IMR-90 (cell line): ENCODE data around the gene OSBPL9. TPM values are rescaled to one million over a fixed set of nuclear protein-coding genes. Genes with fewer than 3 reads are reported as not detected.

Experiments
- ATAC-seq: fragments of 200-7000 bp; cut with Tn5 transposase; 2 replicates; pipeline ENCODE4 v1.9.1; 2020; ENCODE audit warnings: low read depth, mild to moderate bottlenecking, moderate library complexity
- BruUV-seq: library from RNA; stranded (reverse); fragments of 400-500 nt; replicated peaks from 2 replicates; lab custom pipeline; 2021; lab: Mats Ljungman, UMichigan
- CTCF ChIA-PET: fragments of 300-600 bp; formaldehyde crosslinking; extraction: SDS; loops from one replicate; lab custom pipeline; 2021; ENCODE audit warnings: antibody characterized with exemption; lab: Yijun Ruan, JAX
- POLR2A ChIA-PET: fragments of 300-600 bp; sonication (Branson Sonifier 250); formaldehyde crosslinking; loops from one replicate; lab custom pipeline; 2022; ENCODE audit warnings: antibody characterized with exemption; ENCODE audit not compliant: unreplicated experiment; lab: Charles Lee
- DNase-seq: peaks from one replicate; pipeline ENCODE4 v3.0.0; 2013
- H2AFZ ChIP-seq: replicated peaks from 2 replicates; pipeline ENCODE3; 2013; ENCODE audit warnings: low read length, mild to moderate bottlenecking; ENCODE audit not compliant: poor library complexity
- H2AK5ac ChIP-seq: 2 replicates; pipeline ENCODE4 v1.6.1; 2013; ENCODE audit warnings: low read depth, low read length, inconsistent platforms
- H2AK9ac ChIP-seq: replicated peaks from 2 replicates; pipeline ENCODE3; 2013; ENCODE audit warnings: mild to moderate bottlenecking, low read depth, low read length, moderate library complexity; ENCODE audit not compliant: poor library complexity
- H2BK120ac ChIP-seq: 2 replicates; pipeline ENCODE4 v1.6.1; 2013; ENCODE audit warnings: low read depth, low read length, inconsistent platforms
- H2BK15ac ChIP-seq: 3 replicates; pipeline ENCODE4 v1.6.1; 2013; ENCODE audit warnings: low read depth, low read length, inconsistent platforms
- H2BK20ac ChIP-seq: 2 replicates; pipeline ENCODE4 v1.6.1; 2013; ENCODE audit warnings: low read depth, mild to moderate bottlenecking, inconsistent platforms, low read length, moderate library complexity
- H2BK5ac ChIP-seq: 2 replicates; pipeline ENCODE4 v1.6.1; 2013; ENCODE audit warnings: mild to moderate bottlenecking, low read depth, low read length, inconsistent platforms; ENCODE audit not compliant: poor library complexity, severe bottlenecking
- H3K14ac ChIP-seq: replicated peaks from 2 replicates; pipeline ENCODE4 v1.6.1; 2013; ENCODE audit warnings: low read depth, low read length, inconsistent platforms
- H3K18ac ChIP-seq: 2 replicates; pipeline ENCODE4 v1.6.1; 2013; ENCODE audit warnings: low read depth, low read length, control low read depth
- H3K23ac ChIP-seq: 2 replicates; pipeline ENCODE4 v1.6.1; 2013; ENCODE audit warnings: low read depth, low read length, inconsistent platforms
- H3K27ac ChIP-seq: 2 replicates; pipeline ENCODE4 v1.5.1; 2013; ENCODE audit warnings: mild to moderate bottlenecking, control low read depth, low read length; ENCODE audit not compliant: insufficient read depth
- H3K27me3 ChIP-seq: 2 replicates; pipeline ENCODE4 v1.6.1; 2013; ENCODE audit warnings: low read length; ENCODE audit not compliant: control insufficient read depth, insufficient read depth
- H3K36me3 ChIP-seq: 2 replicates; pipeline ENCODE4 v1.6.1; 2013; ENCODE audit warnings: low read length, mixed read lengths; ENCODE audit not compliant: control insufficient read depth, insufficient read depth
- H3K4ac ChIP-seq: 2 replicates; pipeline ENCODE4 v1.6.1; 2013; ENCODE audit warnings: low read depth, low read length, inconsistent platforms
- H3K4me1 ChIP-seq: 2 replicates; pipeline ENCODE4 v1.6.1; 2013; ENCODE audit warnings: low read length, mixed read lengths; ENCODE audit not compliant: control insufficient read depth, insufficient read depth
- H3K4me2 ChIP-seq: 2 replicates; pipeline ENCODE4 v1.6.1; 2013; ENCODE audit warnings: low read depth, mild to moderate bottlenecking, control low read depth, low read length, moderate library complexity
- H3K4me3 ChIP-seq: 2 replicates; pipeline ENCODE4 v1.5.1; 2013; ENCODE audit warnings: low read depth, mild to moderate bottlenecking, control low read depth, low read length, moderate library complexity; ENCODE audit not compliant: insufficient read depth
- H3K56ac ChIP-seq: 2 replicates; pipeline ENCODE4 v1.6.1; 2013; ENCODE audit warnings: low read length, inconsistent platforms; ENCODE audit not compliant: insufficient read depth; ENCODE audit errors: extremely low read depth
- H3K79me1 ChIP-seq, 2 experiments: 2 replicates each; pipeline ENCODE4 v1.6.1; 2013; ENCODE audit warnings: low read length in 2 of 2, inconsistent platforms in 1 of 2, low read depth in 1 of 2
- H3K9ac ChIP-seq: 2 replicates; pipeline ENCODE4 v1.6.1; 2013; ENCODE audit warnings: low read depth, low read length, control low read depth
- H3K9me1 ChIP-seq: 2 replicates; pipeline ENCODE4 v1.6.1; 2013; ENCODE audit warnings: low read length, inconsistent platforms; ENCODE audit not compliant: insufficient read depth
- H3K9me3 ChIP-seq: 2 replicates; pipeline ENCODE4 v1.6.1; 2013; ENCODE audit warnings: low read length; ENCODE audit not compliant: control insufficient read depth, insufficient read depth
- H4K20me1 ChIP-seq: 2 replicates; pipeline ENCODE4 v1.6.1; 2013; ENCODE audit warnings: low read length, inconsistent platforms; ENCODE audit not compliant: insufficient read depth
- H4K5ac ChIP-seq: 2 replicates; pipeline ENCODE4 v1.6.1; 2013; ENCODE audit warnings: mild to moderate bottlenecking, low read depth, low read length, control low read depth
- H4K8ac ChIP-seq, 2 experiments: 2 replicates each; pipeline ENCODE4 v1.6.1; 2013; ENCODE audit warnings: low read depth in 2 of 2, low read length in 2 of 2, control low read depth in 1 of 2, inconsistent platforms in 1 of 2
- H4K91ac ChIP-seq: 2 replicates; pipeline ENCODE4 v1.6.1; 2013; ENCODE audit warnings: low read depth, low read length, inconsistent platforms; ENCODE audit not compliant: insufficient read depth
- BHLHE40 ChIP-seq: fragments of 150-350 bp; IDR thresholded peaks from 2 replicates; pipeline ENCODE4 v1.6.1; 2016; ENCODE audit warnings: mild to moderate bottlenecking, low read depth, low read length
- CEBPB ChIP-seq: IDR thresholded peaks from 2 replicates; pipeline ENCODE4 v1.6.1; 2012; ENCODE audit warnings: low read depth, low read length, improper control_type of control experiment
- CTCF ChIP-seq: conservative IDR thresholded peaks from 2 replicates; pipeline ENCODE4 v1.5.1; 2012; ENCODE audit warnings: mild to moderate bottlenecking, low read depth, low read length, improper control_type of control experiment
- ELK1 ChIP-seq: fragments of 150-350 bp; IDR thresholded peaks from 2 replicates; pipeline ENCODE4 v1.6.1; 2016; ENCODE audit warnings: low read depth, mild to moderate bottlenecking, low read length, moderate library complexity, borderline replicate concordance
- FOS ChIP-seq: fragments of 150-350 bp; IDR thresholded peaks from 2 replicates; pipeline ENCODE4 v1.6.1; 2016; ENCODE audit warnings: low read depth, low read length
- MAFK ChIP-seq: IDR thresholded peaks from 2 replicates; pipeline ENCODE4 v1.6.1; 2012; ENCODE audit warnings: low read depth, low read length, improper control_type of control experiment
- MAZ ChIP-seq: IDR thresholded peaks from 2 replicates; pipeline ENCODE4 v1.6.1; 2012; ENCODE audit warnings: low read depth, mild to moderate bottlenecking, low read length, improper control_type of control experiment, moderate library complexity, borderline replicate concordance
- MXI1 ChIP-seq: IDR thresholded peaks from 2 replicates; pipeline ENCODE4 v1.6.1; 2012; ENCODE audit warnings: low read depth, mild to moderate bottlenecking, low read length, moderate library complexity, borderline replicate concordance
- NFE2L2 ChIP-seq: fragments of 150-350 bp; IDR thresholded peaks from 2 replicates; pipeline ENCODE4 v1.6.1; 2016; ENCODE audit warnings: low read depth, mild to moderate bottlenecking, low read length
- POLR2A ChIP-seq: IDR thresholded peaks from 2 replicates; pipeline ENCODE4 v1.6.1; 2012; ENCODE audit warnings: mild to moderate bottlenecking, low read depth, low read length
- RAD21 ChIP-seq: IDR thresholded peaks from 2 replicates; pipeline ENCODE4 v1.6.1; 2012; ENCODE audit warnings: low read length, improper control_type of control experiment
- RCOR1 ChIP-seq: IDR thresholded peaks from 2 replicates; pipeline ENCODE4 v1.6.1; 2012; ENCODE audit warnings: mild to moderate bottlenecking, low read length, improper control_type of control experiment; ENCODE audit not compliant: insufficient replicate concordance
- RFX5 ChIP-seq: IDR thresholded peaks from 2 replicates; pipeline ENCODE4 v1.8.0; 2012; ENCODE audit warnings: low read depth, mild to moderate bottlenecking, low read length, moderate library complexity
- SMC3 ChIP-seq: fragments of 150-350 bp; IDR thresholded peaks from 2 replicates; pipeline ENCODE4 v1.6.1; 2016; ENCODE audit warnings: low read depth, mild to moderate bottlenecking, antibody characterized with exemption, low read length, moderate library complexity
- USF2 ChIP-seq: fragments of 150-350 bp; IDR thresholded peaks from 2 replicates; pipeline ENCODE4 v1.6.1; 2017; ENCODE audit warnings: mild to moderate bottlenecking, antibody characterized with exemption, low read length, low read depth
- WGBS, 2 experiments: methylation state at CpG; one replicate each; pipeline versions ENCODE4 v1.1.5 to v1.1.7; 2013; ENCODE audit warnings: missing lambda C conversion rate in 2 of 2; ENCODE audit not compliant: insufficient read length in 1 of 2; ENCODE audit errors: extremely low coverage in 2 of 2; 5-methylcytosine and 5-hydroxymethylcytosine counted together
- dilution Hi-C: fragments of 300-500 bp; cut with HindIII; formaldehyde crosslinking; loops from one replicate; pipeline ENCODE4 v1.14.3; 2018; ENCODE audit warnings: low sequenced_read_pairs; ENCODE audit not compliant: unreplicated experiment
- in situ Hi-C: fragments of 300-500 bp; cut with MboI; formaldehyde crosslinking; loops from 3 replicates; pipeline ENCODE4 v1.14.3; 2019; ENCODE audit warnings: low sequenced_read_pairs, inconsistent platforms, mixed read lengths
- intact Hi-C: fragments of 100-400 bp; cut with micrococcal nuclease; formaldehyde crosslinking; loops from 2 replicates; pipeline ENCODE4 v1.10.0; 2022
- polyA plus RNA-seq, 3 experiments: library from polyadenylated mRNA; depleted of rRNA; stranded (reverse); fragments of >200 nt; gene quantifications; 2 replicates each; pipeline ENCODE4 v1.2.3, GENCODE V29; 2012; ENCODE audit warnings: low replicate concordance in 1 of 3
- total RNA-seq: library from RNA; depleted of rRNA; stranded (reverse); fragments of >200 nt; gene quantifications from 2 replicates; pipeline ENCODE4 v1.2.3, GENCODE V29; 2012

The OSBPL9 gene
- total and polyA plus RNA-seq, 2 of the 4 experiments (the other 2 are of a cell fraction): 51.4 to 127 TPM

GRCh38 chr1:51733793-51734522 lies 117.1 kb downstream of the OSBPL9 start:
- ChIA-PET CTCF (interaction anchor here (0.6 kb wide), 1 partner anchor 773 kb away, joined by 3 read pairs; no protein-coding TSS in a partner anchor), POLR2A (no interaction called here)
- H2BK20ac ChIP-seq: no peak overlapping the region
- H2BK5ac ChIP-seq: no peak overlapping the region
- H2AK5ac ChIP-seq: no peak overlapping the region
- no peaks in the 10 kb centered on the region for H3K27me3 ChIP-seq
- no peak overlapping the region for H3K4me3 ChIP-seq
- H3K79me1 ChIP-seq: peaks cover 24 to 53% of the 10 kb centered on the region in 2 experiments
- no peak overlapping the region for H3K4ac ChIP-seq
- no peak overlapping the region for H2BK15ac ChIP-seq
- no peak overlapping the region for H3K9ac ChIP-seq
- H3K9me3 ChIP-seq: no peaks in the 10 kb centered on the region
- H3K23ac ChIP-seq: no peak overlapping the region
- H3K18ac ChIP-seq: no peak overlapping the region
- no peak overlapping the region for H3K14ac ChIP-seq
- peaks cover 5% of the 10 kb centered on the region; the same call in 1 of the 2 replicates for H3K9me1 ChIP-seq
- no peak overlapping the region for H3K4me2 ChIP-seq
- no peaks in the 10 kb centered on the region for H3K36me3 ChIP-seq
- no CpG with 5 or more reads among the region's 7 CpGs for WGBS, 2 experiments
- no TSS peak for BruUV-seq
- ATAC-seq: no peak
- no peak overlapping the region for H3K56ac ChIP-seq
- peaks cover 19% of the 10 kb centered on the region; the same call in 1 of the 2 replicates for H4K20me1 ChIP-seq
- peaks cover 5% of the 10 kb centered on the region; the same call in 1 of the 2 replicates for H3K4me1 ChIP-seq
- intact Hi-C loops: loop anchor here (5.0 kb wide), 1 partner anchor 87 kb away; no protein-coding TSS in a partner anchor
- no peak overlapping the region for H2AK9ac ChIP-seq
- H4K8ac ChIP-seq: no peak overlapping the region
- dilution Hi-C loops: no loop called here
- DNase-seq: no peak
- no peak overlapping the region for H4K91ac ChIP-seq
- H2BK120ac ChIP-seq: no peak overlapping the region
- in situ Hi-C loops: no loop called here
- H3K27ac ChIP-seq: no peak overlapping the region
- H4K5ac ChIP-seq: no peak overlapping the region
- no peak overlapping the region for H2AFZ ChIP-seq
- TF ChIP-seq MAFK: no peak
- TF ChIP-seq MAZ: no peak
- TF ChIP-seq RAD21: no peak
- TF ChIP-seq RCOR1: no peak
- TF ChIP-seq POLR2A: no peak
- no peak for TF ChIP-seq CEBPB
- TF ChIP-seq BHLHE40: no peak
- no peak for TF ChIP-seq ELK1
- TF ChIP-seq RFX5: no peak
- no peak for TF ChIP-seq SMC3
- no peak for TF ChIP-seq FOS
- TF ChIP-seq CTCF: no peak
- TF ChIP-seq USF2: no peak
- no peak for TF ChIP-seq MXI1
- TF ChIP-seq NFE2L2: no peak
